Adipose tissue (tissue), 3 donors: ENCODE measurements around the gene PDCL3. TPM values are rescaled to one million over a fixed set of nuclear protein-coding genes. Genes with fewer than 3 reads are reported as not detected.

ENCODE experiments used
- H3K27ac ChIP-seq: one replicate; pipeline ENCODE4 v1.5.1; 2013; ENCODE audit warnings: low read depth, low read length
- WGBS, 3 donors: extraction: QIAGEN DNeasy Blood & Tissue Kit; methylation state at CpG; one replicate each; pipeline ENCODE4 v1.1.7; 2013; 5-methylcytosine and 5-hydroxymethylcytosine counted together
- polyA plus RNA-seq, 3 donors: library from polyadenylated mRNA; stranded (reverse); fragments of 200-250 nt; gene quantifications; one replicate each; pipeline ENCODE4 v1.2.3, GENCODE V29; 2013
- donor health status: healthy with polysubstance abuse.
- donor health status: Bipolar disorder and iron deficiency.
- donor health status: healthy.

PDCL3 gene
- polyA plus RNA-seq, 3 donors = 9.5 to 23.6 (median 17.9) TPM

GRCh38 chr2:100551303-100551702 lies 11.5 kb upstream of the PDCL3 start:
- H3K27ac ChIP-seq = no peak overlapping the region
- 89 to 91% (median 91%) methylated on average over 5 of the region's 5 CpGs for WGBS, 3 donors

GRCh38 chr2:100554798-100555407 lies 7.9 kb upstream of the PDCL3 start:
- 71 to 82% (median 78%) methylated on average over 10 of the region's 10 CpGs for WGBS, 3 donors

GRCh38 chr2:100556746-100557145 lies 6.0 kb upstream of the PDCL3 start:
- 77 to 81% (median 80%) methylated on average over 4 of the region's 4 CpGs for WGBS, 3 donors
- no peak overlapping the region for H3K27ac ChIP-seq

More at GRCh38 chr2:100554798-100555407, 7.9 kb upstream of the PDCL3 start:
- H3K27ac ChIP-seq = no peak overlapping the region

GRCh38 chr2:100560216-100560830 lies 2.5 kb upstream of the PDCL3 start:
- H3K27ac ChIP-seq = no peak overlapping the region
- WGBS, 3 donors = 96 to 98% (median 96%) methylated on average over 9 of the region's 9 CpGs

- H3K27ac ChIP-seq = no peak overlapping the region
- 95 to 100% (median 99%) methylated on average over 4 of the region's 4 CpGs for WGBS, 3 donors
Observed at GRCh38 chr2:100561191-100561590, 1.6 kb upstream of the PDCL3 start.

- H3K27ac ChIP-seq = no peak overlapping the region
- 19 to 27% (median 22%) methylated on average over 24 of the region's 24 CpGs for WGBS, 3 donors
Observed at GRCh38 chr2:100563407-100564247, 834 bp downstream of the PDCL3 start.

GRCh38 chr2:100568989-100569388 lies 6.2 kb downstream of the PDCL3 start:
- 92 to 95% (median 92%) methylated on average over 6 of the region's 6 CpGs for WGBS, 3 donors

GRCh38 chr2:100571668-100572067 lies 8.9 kb downstream of the PDCL3 start:
- H3K27ac ChIP-seq = no peak overlapping the region
- 59 to 72% (median 63%) methylated on average over 9 of the region's 9 CpGs for WGBS, 3 donors

More at GRCh38 chr2:100568989-100569388, 6.2 kb downstream of the PDCL3 start:
- no peak overlapping the region for H3K27ac ChIP-seq

GRCh38 chr2:100577777-100578176 lies 15.0 kb downstream of the PDCL3 start:
- no peak overlapping the region for H3K27ac ChIP-seq
- WGBS, 3 donors = 83 to 91% (median 87%) methylated on average over 3 of the region's 3 CpGs

GRCh38 chr2:100580367-100581276 lies 17.8 kb downstream of the PDCL3 start:
- WGBS, 3 donors = 51 to 78% (median 58%) methylated on average over 15 of the region's 15 CpGs
- H3K27ac ChIP-seq = no peak overlapping the region

GRCh38 chr2:100581277-100581612 lies 18.5 kb downstream of the PDCL3 start:
- WGBS, 3 donors = 61 to 94% (median 71%) methylated on average over 1 of the region's 1 CpG
- no peak overlapping the region for H3K27ac ChIP-seq

- H3K27ac ChIP-seq = no peak overlapping the region
- WGBS, 3 donors = 56 to 87% (median 59%) methylated on average over 3 of the region's 3 CpGs
Observed at GRCh38 chr2:100584816-100585215, 22.0 kb downstream of the PDCL3 start.

- 72 to 77% (median 77%) methylated on average over 7 of the region's 7 CpGs for WGBS, 3 donors
- H3K27ac ChIP-seq = no peak overlapping the region
Observed at GRCh38 chr2:100588071-100588786, 25.4 kb downstream of the PDCL3 start.

- 52 to 68% (median 56%) methylated on average over 3 of the region's 3 CpGs for WGBS, 3 donors
- H3K27ac ChIP-seq = no peak overlapping the region
Observed at GRCh38 chr2:100589527-100589926, 26.7 kb downstream of the PDCL3 start.

GRCh38 chr2:100592226-100592625 lies 29.4 kb downstream of the PDCL3 start:
- H3K27ac ChIP-seq = no peak overlapping the region
- 4 to 58% (median 10%) methylated on average over 1 of the region's 1 CpG for WGBS, 3 donors

GRCh38 chr2:100596465-100596864 lies 33.7 kb downstream of the PDCL3 start:
- WGBS, 3 donors = 71 to 95% (median 88%) methylated on average over 5 of the region's 5 CpGs
- no peak overlapping the region for H3K27ac ChIP-seq

- WGBS, 3 donors = 69 to 78% (median 74%) methylated on average over 3 of the region's 3 CpGs
- no peak overlapping the region for H3K27ac ChIP-seq
Observed at GRCh38 chr2:100599566-100599965, 36.8 kb downstream of the PDCL3 start.

GRCh38 chr2:100601661-100602060 lies 38.9 kb downstream of the PDCL3 start:
- 89 to 96% (median 94%) methylated on average over 3 of the region's 3 CpGs for WGBS, 3 donors
- no peak overlapping the region for H3K27ac ChIP-seq
